Measurements from ENCODE around the gene CGB8. TPM values are rescaled to one million over a fixed set of nuclear protein-coding genes. Genes with fewer than 3 reads are reported as not detected.

CGB8 gene
- total and polyA plus RNA-seq, 2 of the 4 experiments (the other 2 are of a cell fraction): 0.48 TPM; not detected in 1

- peak; percentile 92 for TF ChIP-seq CTCF (conservative IDR thresholded peaks at IDR 0.05; ENCODE audit: low read depth, low read length)
- TF ChIP-seq FOS (IDR thresholded peaks at IDR 0.05; ENCODE audit: low read depth, low read length): no peak
Measured at GRCh38 chr19:49097453-49098288, 48.8 kb upstream of the CGB8 start (continued).

All from IMR-90 (cell line).